ENCODE measurements around the gene WNT5B.
"Not testable (repeated sequence)": the region's sequence is repeated elsewhere in the genome, so short reads cannot be mapped to it uniquely, and the experiment has no call there.

Gene WNT5B

GRCh38 chr12:1593174-1594005, 35.6 kb upstream of the WNT5B start:
- peaks cover 7% of the 10 kb centered on the region for H3K36me3 Mint-ChIP-seq
- peaks cover 64% of the 10 kb centered on the region for H3K4me1 Mint-ChIP-seq
- peak overlapping the region; percentile 88 for H3K4me3 Mint-ChIP-seq
- H3K27ac Mint-ChIP-seq = peak overlapping the region; percentile 91
- H3K27me3 Mint-ChIP-seq = no peaks in the 10 kb centered on the region
- H3K9me3 Mint-ChIP-seq = no peaks in the 10 kb centered on the region

GRCh38 chr12:1594006-1594260, 35.1 kb upstream of the WNT5B start:
- H3K27me3 Mint-ChIP-seq = no peaks in the 10 kb centered on the region
- H3K36me3 Mint-ChIP-seq = peaks cover 7% of the 10 kb centered on the region
- peak overlapping the region; percentile 88 for H3K4me3 Mint-ChIP-seq
- H3K27ac Mint-ChIP-seq = no peak overlapping the region
- peaks cover 58% of the 10 kb centered on the region for H3K4me1 Mint-ChIP-seq
- H3K9me3 Mint-ChIP-seq = no peaks in the 10 kb centered on the region

GRCh38 chr12:1594261-1595025, 34.6 kb upstream of the WNT5B start, which contains the start of gene FBXL14:
FBXL14 (minus strand) TSS chr12:1594581; CDS start chr12:1594066, 515 bp downstream.
- Mint-ChIP-seq H3K4me1 (peaks cover 53% of the 10 kb centered on the region), H3K4me3 (peak within 1 kb of the TSS; percentile 95), H3K27ac (peak within 1 kb of the TSS; percentile 95), H3K36me3 (peaks cover 7% of the 10 kb centered on the region), H3K27me3 (no peaks in the 10 kb centered on the region), H3K9me3 (no peaks in the 10 kb centered on the region)

- Mint-ChIP-seq H3K4me3 (peak overlapping the region; percentile 95), H3K27ac (peak overlapping the region; percentile 95), H3K4me1 (peaks cover 47% of the 10 kb centered on the region), H3K36me3 (peaks cover 7% of the 10 kb centered on the region), H3K27me3 (no peaks in the 10 kb centered on the region), H3K9me3 (no peaks in the 10 kb centered on the region)
Observed at GRCh38 chr12:1595026-1595561, 33.9 kb upstream of the WNT5B start.

GRCh38 chr12:1595690-1596347, 33.2 kb upstream of the WNT5B start:
- Mint-ChIP-seq H3K27me3 (no peaks in the 10 kb centered on the region), H3K9me3 (no peaks in the 10 kb centered on the region), H3K4me1 (peaks cover 44% of the 10 kb centered on the region), H3K36me3 (peaks cover 6% of the 10 kb centered on the region), H3K4me3 (peak overlapping the region; percentile 95), H3K27ac (peak overlapping the region; percentile 95)

GRCh38 chr12:1598757-1599156, 30.3 kb upstream of the WNT5B start:
- no peaks in the 10 kb centered on the region for H3K9me3 Mint-ChIP-seq
- peak overlapping the region; percentile 21 for H3K27ac Mint-ChIP-seq
- no peaks in the 10 kb centered on the region for H3K27me3 Mint-ChIP-seq
- H3K4me3 Mint-ChIP-seq = no peak overlapping the region
- no peaks in the 10 kb centered on the region for H3K36me3 Mint-ChIP-seq
- peaks cover 47% of the 10 kb centered on the region for H3K4me1 Mint-ChIP-seq

- peak overlapping the region; percentile 97 for H3K27ac Mint-ChIP-seq
- peak overlapping the region; percentile 90 for H3K4me3 Mint-ChIP-seq
Observed at GRCh38 chr12:1602706-1603105, 26.3 kb upstream of the WNT5B start.

GRCh38 chr12:1603269-1603993, 25.6 kb upstream of the WNT5B start:
- Mint-ChIP-seq H3K4me3 (peak overlapping the region; percentile 19), H3K9me3 (no peaks in the 10 kb centered on the region), H3K4me1 (peaks cover 58% of the 10 kb centered on the region), H3K36me3 (no peaks in the 10 kb centered on the region), H3K27ac (peak overlapping the region; percentile 97), H3K27me3 (no peaks in the 10 kb centered on the region)

More at GRCh38 chr12:1602706-1603105, 26.3 kb upstream of the WNT5B start:
- peaks cover 57% of the 10 kb centered on the region for H3K4me1 Mint-ChIP-seq
- not testable (repeated sequence) for H3K36me3 Mint-ChIP-seq, H3K27me3 Mint-ChIP-seq, H3K9me3 Mint-ChIP-seq

- no peaks in the 10 kb centered on the region for H3K36me3 Mint-ChIP-seq
- peak overlapping the region; percentile 56 for H3K4me3 Mint-ChIP-seq
- peaks cover 60% of the 10 kb centered on the region for H3K4me1 Mint-ChIP-seq
- no peaks in the 10 kb centered on the region for H3K9me3 Mint-ChIP-seq
- no peaks in the 10 kb centered on the region for H3K27me3 Mint-ChIP-seq
- H3K27ac Mint-ChIP-seq = peak overlapping the region; percentile 74
Observed at GRCh38 chr12:1604464-1604863, 24.6 kb upstream of the WNT5B start.

GRCh38 chr12:1605129-1606020, 23.7 kb upstream of the WNT5B start:
- peaks cover 60% of the 10 kb centered on the region for H3K4me1 Mint-ChIP-seq
- peak overlapping the region; percentile 92 for H3K4me3 Mint-ChIP-seq
- no peaks in the 10 kb centered on the region for H3K36me3 Mint-ChIP-seq

GRCh38 chr12:1606021-1606622, 22.9 kb upstream of the WNT5B start:
- H3K36me3 Mint-ChIP-seq = no peaks in the 10 kb centered on the region
- no peaks in the 10 kb centered on the region for H3K9me3 Mint-ChIP-seq
- H3K4me3 Mint-ChIP-seq = peak overlapping the region; percentile 92
- H3K27me3 Mint-ChIP-seq = no peaks in the 10 kb centered on the region
- H3K27ac Mint-ChIP-seq = no peak overlapping the region
- H3K4me1 Mint-ChIP-seq = peaks cover 53% of the 10 kb centered on the region

More at GRCh38 chr12:1605129-1606020, 23.7 kb upstream of the WNT5B start:
- Mint-ChIP-seq H3K27me3 (no peaks in the 10 kb centered on the region), H3K9me3 (no peaks in the 10 kb centered on the region), H3K27ac (peak overlapping the region; percentile 91)

- Mint-ChIP-seq H3K27ac (no peak overlapping the region), H3K4me1 (peaks cover 33% of the 10 kb centered on the region), H3K4me3 (no peak overlapping the region), H3K9me3 (no peaks in the 10 kb centered on the region), H3K27me3 (no peaks in the 10 kb centered on the region), H3K36me3 (no peaks in the 10 kb centered on the region)
Observed at GRCh38 chr12:1607940-1608712, 20.9 kb upstream of the WNT5B start.

GRCh38 chr12:1608713-1609119, 20.3 kb upstream of the WNT5B start:
- no peaks in the 10 kb centered on the region for H3K27me3 Mint-ChIP-seq
- no peak overlapping the region for H3K27ac Mint-ChIP-seq
- no peaks in the 10 kb centered on the region for H3K9me3 Mint-ChIP-seq
- H3K36me3 Mint-ChIP-seq = no peaks in the 10 kb centered on the region
- H3K4me3 Mint-ChIP-seq = no peak overlapping the region
- peaks cover 28% of the 10 kb centered on the region for H3K4me1 Mint-ChIP-seq
